Coronary artery (tissue), 2 donors: ENCODE results near the gene GIMD1.
A peak's percentile ranks its signal among the peaks of the same experiment; 100 is the strongest.

Experiments
- DNase-seq: peaks from one replicate; pipeline ENCODE4 v3.0.0-alpha.2; 2017; ENCODE audit warnings: low spot score
- H3K27ac ChIP-seq, 2 donors: fragments of 200-600 bp; sonication (generic); one replicate each; pipeline ENCODE4 v1.5.1; 2016 to 2019
- H3K4me3 ChIP-seq: fragments of 200-600 bp; sonication (generic); 2 replicates; pipeline ENCODE4 v1.5.1; 2016; ENCODE audit warnings: mild to moderate bottlenecking, moderate library complexity
- TF ChIP-seq, protein P1 (sequence below): fragments of 200-600 bp; sonication (generic); IDR thresholded peaks from one replicate; pipeline ENCODE4 v1.5.1; 2019; ENCODE audit warnings: antibody characterized with exemption

GIMD1 gene

DNA sequence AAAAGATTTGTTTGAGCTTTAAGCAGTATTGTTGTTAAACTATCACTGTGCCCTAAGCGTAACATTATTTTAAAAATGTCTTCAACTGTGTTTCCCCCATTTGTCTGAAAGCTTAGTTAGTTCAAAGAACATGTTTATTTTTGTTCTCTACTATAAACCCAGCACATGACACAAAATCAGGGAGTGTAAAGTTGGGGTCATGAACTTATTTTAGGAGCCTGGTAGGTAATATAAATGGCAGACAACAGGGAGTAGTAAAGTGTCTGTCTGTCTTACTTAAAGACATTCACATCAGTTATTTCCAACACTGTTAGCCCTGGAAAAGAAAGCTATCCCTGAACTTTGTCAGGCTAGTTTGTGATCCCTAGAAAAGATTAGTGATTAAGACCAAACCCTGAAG lies 48.3 kb downstream of the GIMD1 start:
- DNase-seq = no peak
- no peak overlapping the region for H3K4me3 ChIP-seq
- TF ChIP-seq, protein P1, sequence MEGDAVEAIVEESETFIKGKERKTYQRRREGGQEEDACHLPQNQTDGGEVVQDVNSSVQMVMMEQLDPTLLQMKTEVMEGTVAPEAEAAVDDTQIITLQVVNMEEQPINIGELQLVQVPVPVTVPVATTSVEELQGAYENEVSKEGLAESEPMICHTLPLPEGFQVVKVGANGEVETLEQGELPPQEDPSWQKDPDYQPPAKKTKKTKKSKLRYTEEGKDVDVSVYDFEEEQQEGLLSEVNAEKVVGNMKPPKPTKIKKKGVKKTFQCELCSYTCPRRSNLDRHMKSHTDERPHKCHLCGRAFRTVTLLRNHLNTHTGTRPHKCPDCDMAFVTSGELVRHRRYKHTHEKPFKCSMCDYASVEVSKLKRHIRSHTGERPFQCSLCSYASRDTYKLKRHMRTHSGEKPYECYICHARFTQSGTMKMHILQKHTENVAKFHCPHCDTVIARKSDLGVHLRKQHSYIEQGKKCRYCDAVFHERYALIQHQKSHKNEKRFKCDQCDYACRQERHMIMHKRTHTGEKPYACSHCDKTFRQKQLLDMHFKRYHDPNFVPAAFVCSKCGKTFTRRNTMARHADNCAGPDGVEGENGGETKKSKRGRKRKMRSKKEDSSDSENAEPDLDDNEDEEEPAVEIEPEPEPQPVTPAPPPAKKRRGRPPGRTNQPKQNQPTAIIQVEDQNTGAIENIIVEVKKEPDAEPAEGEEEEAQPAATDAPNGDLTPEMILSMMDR = no peak
- no peak overlapping the region for H3K27ac ChIP-seq

DNA sequence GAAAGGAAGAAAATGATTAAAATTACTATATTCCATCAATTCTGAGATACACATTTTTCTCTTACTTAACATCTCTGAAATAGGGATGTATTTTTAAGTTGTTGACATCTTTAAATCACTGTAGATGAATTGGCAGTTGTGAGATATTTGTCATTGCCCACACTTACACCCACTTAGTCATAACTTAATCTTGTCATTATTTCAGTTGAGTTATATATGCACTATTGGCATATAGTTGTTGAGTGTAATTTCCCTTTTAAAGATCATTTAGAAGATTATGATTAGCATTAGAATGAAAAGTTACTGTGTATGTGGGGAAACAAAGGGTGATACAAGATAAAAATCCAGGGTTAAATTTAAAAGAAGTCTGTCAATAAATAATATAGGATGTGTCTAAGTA lies 50.1 kb downstream of the GIMD1 start:
- Histone ChIP-seq H3K27ac (no peak overlapping the region), H3K4me3 (no peak overlapping the region)
- TF ChIP-seq, protein P1 = no peak
- DNase-seq = no peak

DNA sequence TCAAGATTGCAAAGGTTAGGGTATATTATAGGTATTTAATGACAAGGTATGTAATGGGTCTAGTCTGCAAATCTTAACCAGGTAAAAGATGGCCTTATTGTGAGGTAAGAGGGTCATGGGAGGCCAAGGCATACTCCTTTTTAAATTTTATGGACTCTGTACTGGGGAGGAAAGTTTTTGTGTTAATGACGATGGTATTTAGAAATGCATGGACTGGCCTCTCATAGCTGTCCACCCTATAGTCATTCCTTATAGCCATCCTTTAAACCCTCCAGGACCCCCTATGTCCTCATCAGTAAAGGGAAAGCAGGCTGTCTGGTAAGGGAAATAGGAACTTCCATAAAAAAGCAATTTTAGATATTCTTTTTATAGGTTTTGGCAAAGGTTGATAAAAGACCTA lies 50.8 kb downstream of the GIMD1 start:
- H3K27ac ChIP-seq = no peak overlapping the region
- peak overlapping the region; percentile 88 for H3K4me3 ChIP-seq
- TF ChIP-seq, protein P1 = no peak
- DNase-seq = no peak

DNA sequence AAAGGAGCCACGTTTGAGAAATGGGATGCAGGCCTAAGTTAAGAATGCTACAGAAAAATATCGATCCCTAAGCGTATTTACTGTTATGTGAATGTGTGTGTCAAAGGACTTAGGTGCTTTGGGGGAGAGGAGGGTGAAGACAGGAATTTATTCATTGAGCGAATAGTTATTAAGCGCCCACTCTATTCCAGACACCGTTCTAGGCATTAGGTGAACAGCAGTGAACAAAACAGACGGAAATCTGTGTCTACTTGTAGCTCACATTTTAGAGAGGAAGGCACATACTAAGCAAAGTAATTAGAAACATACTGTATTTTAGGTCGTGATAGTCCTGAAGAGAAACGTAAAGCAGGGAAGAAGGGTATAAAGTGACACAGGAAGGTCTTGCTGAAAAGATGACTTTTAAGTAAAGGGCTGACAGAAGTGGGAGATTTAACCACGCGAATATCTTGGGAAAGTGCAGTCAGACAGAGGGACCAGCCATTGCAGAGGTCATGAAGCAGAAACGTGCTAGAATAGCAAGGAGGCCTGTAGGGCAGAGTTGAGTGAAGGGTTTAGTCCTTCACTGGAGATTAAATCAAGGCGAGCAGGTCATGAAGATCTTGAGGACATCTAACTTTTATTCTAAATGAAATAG lies 51.7 kb downstream of the GIMD1 start:
- Histone ChIP-seq H3K4me3 (peak overlapping the region; percentile 88), H3K27ac (peak overlapping the region; percentile 86 to 96)
- DNase-seq = no peak
- TF ChIP-seq, protein P1 = no peak

DNA sequence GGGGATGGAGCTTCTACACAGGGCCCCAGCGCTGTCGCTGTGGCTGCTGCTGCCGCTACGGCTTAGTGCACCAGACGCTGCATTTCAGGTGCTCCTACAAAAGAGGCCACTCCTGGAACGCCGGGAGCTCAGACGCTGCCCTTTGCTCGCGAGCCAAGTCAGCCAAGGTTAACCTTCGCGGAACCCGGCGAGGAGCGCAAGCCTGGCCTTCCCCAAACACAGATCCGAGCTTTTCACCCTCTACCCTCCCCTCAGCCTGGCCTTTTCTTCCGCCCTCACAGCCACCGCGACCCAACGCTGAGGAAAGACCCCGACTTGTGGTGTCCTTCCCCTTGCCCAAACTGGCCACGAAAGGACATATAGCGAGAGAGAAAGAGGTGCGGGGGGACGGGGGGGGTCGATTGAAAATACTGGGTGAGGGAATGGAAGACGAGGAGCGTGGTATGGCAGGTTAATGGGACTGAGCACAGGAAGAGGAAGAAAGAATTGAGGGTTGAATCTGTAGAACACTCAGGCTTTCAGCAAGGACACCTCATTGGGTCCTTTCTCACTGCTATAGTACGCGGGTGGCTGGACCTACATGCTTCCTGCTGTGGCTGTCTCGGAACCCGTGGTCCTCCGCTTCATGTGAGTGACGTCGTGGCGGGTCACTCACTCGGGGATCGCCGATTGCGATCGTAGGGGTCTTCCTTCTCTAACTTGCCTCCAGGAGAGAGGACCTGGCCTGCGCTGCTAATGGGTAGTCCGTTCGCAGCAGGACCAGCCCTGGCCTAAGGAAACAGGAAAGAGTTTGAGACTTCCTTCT lies 52.4 kb downstream of the GIMD1 start, which contains the start of the genes AIMP1 and TBCK:
Gene AIMP1, plus strand, starts transcription at position 583 of the 805 bp plus-strand sequence. CDS start 8,460 bp downstream, outside the sequence.
Gene TBCK, minus strand, starts transcription at position 242 of the 805 bp plus-strand sequence. CDS start 7,249 bp downstream, outside the sequence.
- peak; percentile 94 for DNase-seq
- H3K4me3 ChIP-seq = peak within 1 kb of the TSS; percentile 88
- TF ChIP-seq, protein P1 = no peak
- peak within 1 kb of the TSS; percentile 86 to 96 for H3K27ac ChIP-seq

DNA sequence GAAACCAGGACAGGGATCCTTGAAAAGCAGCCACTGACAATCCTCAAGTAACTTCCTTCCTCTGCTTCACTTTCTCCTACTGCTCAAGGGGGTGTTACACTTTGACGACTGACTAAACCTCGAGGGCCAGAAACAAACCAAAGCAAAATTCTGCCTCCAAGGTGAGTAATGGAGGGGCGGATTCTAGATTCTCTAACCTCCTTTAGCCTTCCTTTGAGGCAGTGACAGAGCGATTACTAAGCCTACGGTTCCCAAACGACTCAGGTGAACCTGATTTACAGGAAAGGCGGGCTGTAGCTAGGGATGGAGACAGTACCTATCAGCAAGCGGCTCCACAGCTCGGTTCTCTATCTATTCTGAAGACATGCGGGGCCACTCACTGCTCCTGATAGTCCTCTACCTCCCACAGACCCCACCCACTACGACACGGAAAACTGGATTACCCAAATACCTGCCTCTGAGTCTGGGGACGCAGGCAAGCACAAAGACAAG lies 53.1 kb downstream of the GIMD1 start:
- DNase-seq = no peak
- TF ChIP-seq, protein P1 = no peak
- Histone ChIP-seq H3K4me3 (peak overlapping the region; percentile 88), H3K27ac (peak overlapping the region; percentile 86 to 96)
